T follicular helper cell (primary cell): ENCODE data around the gene GRXCR1.

Experiments
- DNase-seq: peaks from one replicate; pipeline ENCODE4 v3.0.0-alpha.2; 2020; ENCODE audit warnings: low read depth

GRXCR1 gene

GRCh38 chr4:42928582-42928981, 36.1 kb downstream of the GRXCR1 start:
- no peak for DNase-seq

- no peak for DNase-seq
Observed at GRCh38 chr4:42942216-42942615, 49.7 kb downstream of the GRXCR1 start.

GRCh38 chr4:42945874-42946273, 53.4 kb downstream of the GRXCR1 start:
- DNase-seq = no peak

- no peak for DNase-seq
Observed at GRCh38 chr4:42953321-42953720, 60.8 kb downstream of the GRXCR1 start.

GRCh38 chr4:42954963-42955669, 62.6 kb downstream of the GRXCR1 start:
- no peak for DNase-seq

GRCh38 chr4:42955746-42956505, 63.4 kb downstream of the GRXCR1 start:
- DNase-seq = no peak

- DNase-seq = no peak
Observed at GRCh38 chr4:42965326-42965725, 72.8 kb downstream of the GRXCR1 start.

GRCh38 chr4:42985976-42986375, 93.5 kb downstream of the GRXCR1 start:
- DNase-seq = no peak

GRCh38 chr4:42995343-42995944, 102.9 kb downstream of the GRXCR1 start:
- no peak for DNase-seq

- DNase-seq = no peak
Observed at GRCh38 chr4:43008793-43009192, 116.3 kb downstream of the GRXCR1 start.

GRCh38 chr4:43014256-43014655, 121.7 kb downstream of the GRXCR1 start:
- no peak for DNase-seq

- no peak for DNase-seq
Observed at GRCh38 chr4:43041632-43042031, 149.1 kb downstream of the GRXCR1 start.

- no peak for DNase-seq
Observed at GRCh38 chr4:43047058-43047457, 154.5 kb downstream of the GRXCR1 start.

GRCh38 chr4:43048570-43048969, 156.1 kb downstream of the GRXCR1 start:
- DNase-seq = no peak

- no peak for DNase-seq
Observed at GRCh38 chr4:43049326-43049725, 156.8 kb downstream of the GRXCR1 start.

- DNase-seq = no peak
Observed at GRCh38 chr4:43066415-43066814, 173.9 kb downstream of the GRXCR1 start.

GRCh38 chr4:43071069-43071468, 178.6 kb downstream of the GRXCR1 start:
- no peak for DNase-seq
